COR-L47 (cell line): ENCODE data around the gene LRRC3.

Experiments used
- DNase-seq: peaks from one replicate; lab custom pipeline; 2025; lab: John Stamatoyannopoulos, UW

LRRC3 gene

GRCh38 chr21:44479556-44480199 is 24.4 kb downstream of the LRRC3 start:
- peak; percentile 31 for DNase-seq

- no peak for DNase-seq
These were observed 25.1 kb downstream of the LRRC3 start for GRCh38 chr21:44480200-44481053.

- DNase-seq: no peak
These were observed 27.4 kb downstream of the LRRC3 start for GRCh38 chr21:44482581-44483287.

GRCh38 chr21:44483288-44484237 is 28.3 kb downstream of the LRRC3 start:
- DNase-seq: no peak

- no peak for DNase-seq
These were observed 29.4 kb downstream of the LRRC3 start for GRCh38 chr21:44484498-44485253.

- no peak for DNase-seq
These were observed 30.0 kb downstream of the LRRC3 start for GRCh38 chr21:44485254-44485793.

GRCh38 chr21:44485796-44486195 is 30.5 kb downstream of the LRRC3 start:
- DNase-seq: no peak

GRCh38 chr21:44486302-44486701 is 31.0 kb downstream of the LRRC3 start:
- DNase-seq: no peak

- no peak for DNase-seq
These were observed 32.5 kb downstream of the LRRC3 start for GRCh38 chr21:44487831-44488230.

GRCh38 chr21:44489962-44490361 is 34.7 kb downstream of the LRRC3 start:
- no peak for DNase-seq

- DNase-seq: no peak
These were observed 35.1 kb downstream of the LRRC3 start for GRCh38 chr21:44490405-44490804.

GRCh38 chr21:44490816-44491215 is 35.5 kb downstream of the LRRC3 start:
- DNase-seq: no peak

GRCh38 chr21:44492567-44493385 is 37.5 kb downstream of the LRRC3 start:
- no peak for DNase-seq

- DNase-seq: no peak
These were observed 39.1 kb downstream of the LRRC3 start for GRCh38 chr21:44494418-44494817.

GRCh38 chr21:44494956-44495355 is 39.6 kb downstream of the LRRC3 start:
- no peak for DNase-seq

GRCh38 chr21:44495611-44496563 is 40.6 kb downstream of the LRRC3 start:
- DNase-seq: no peak

- peak; percentile 56 for DNase-seq
These were observed 41.5 kb downstream of the LRRC3 start for GRCh38 chr21:44496564-44497550.
